C4-2B (cell line): ENCODE results near the gene HERC3.

Experiments
- ZFX ChIP-seq: fragments of 450-650 bp; IDR thresholded peaks from 2 replicates; pipeline ENCODE4 v1.6.1; 2017
- TF ChIP-seq, protein P1 (sequence below): fragments of 450-650 bp; conservative IDR thresholded peaks from 2 replicates; pipeline ENCODE4 v1.5.1; 2017; ENCODE audit warnings: mild to moderate bottlenecking

DNA sequence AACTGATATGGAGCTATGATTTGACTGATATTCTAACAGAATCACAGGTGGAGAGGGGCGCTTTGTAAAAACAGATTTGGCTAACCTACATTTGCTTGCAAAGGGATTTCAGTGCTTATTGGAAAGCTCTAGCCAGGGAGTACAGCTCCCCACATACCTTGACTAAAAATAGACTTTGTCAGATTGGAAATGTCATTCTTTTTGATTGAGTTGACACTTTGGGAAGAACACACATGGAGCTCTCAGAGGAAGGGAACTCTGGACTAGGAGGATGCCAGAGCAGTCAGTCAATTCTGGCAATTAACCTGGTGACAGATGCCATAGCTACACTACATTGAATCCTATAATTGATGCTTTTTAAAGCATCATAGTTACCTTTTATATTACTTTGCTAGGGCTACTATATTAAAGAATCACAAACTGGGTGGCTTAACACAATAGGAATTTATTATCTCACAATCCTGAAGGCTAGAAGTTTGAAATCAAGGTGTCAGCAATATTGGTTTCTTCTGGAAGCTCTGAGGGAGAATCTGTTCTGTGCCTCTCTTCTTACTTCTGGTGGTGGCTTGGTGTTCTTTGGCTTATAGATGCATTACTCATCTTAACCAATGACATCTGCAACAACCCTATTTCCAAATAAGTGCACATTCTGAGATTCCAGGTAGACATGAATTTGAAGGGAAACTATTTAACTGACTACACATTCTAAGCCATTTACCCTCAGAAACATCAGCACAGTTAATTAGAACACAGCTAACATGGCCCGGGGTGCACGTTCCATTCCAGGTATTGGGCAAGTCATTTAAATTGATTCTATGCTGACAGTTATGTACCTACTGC lies 8.4 kb upstream of the HERC3 start:
- TF ChIP-seq, protein P1, sequence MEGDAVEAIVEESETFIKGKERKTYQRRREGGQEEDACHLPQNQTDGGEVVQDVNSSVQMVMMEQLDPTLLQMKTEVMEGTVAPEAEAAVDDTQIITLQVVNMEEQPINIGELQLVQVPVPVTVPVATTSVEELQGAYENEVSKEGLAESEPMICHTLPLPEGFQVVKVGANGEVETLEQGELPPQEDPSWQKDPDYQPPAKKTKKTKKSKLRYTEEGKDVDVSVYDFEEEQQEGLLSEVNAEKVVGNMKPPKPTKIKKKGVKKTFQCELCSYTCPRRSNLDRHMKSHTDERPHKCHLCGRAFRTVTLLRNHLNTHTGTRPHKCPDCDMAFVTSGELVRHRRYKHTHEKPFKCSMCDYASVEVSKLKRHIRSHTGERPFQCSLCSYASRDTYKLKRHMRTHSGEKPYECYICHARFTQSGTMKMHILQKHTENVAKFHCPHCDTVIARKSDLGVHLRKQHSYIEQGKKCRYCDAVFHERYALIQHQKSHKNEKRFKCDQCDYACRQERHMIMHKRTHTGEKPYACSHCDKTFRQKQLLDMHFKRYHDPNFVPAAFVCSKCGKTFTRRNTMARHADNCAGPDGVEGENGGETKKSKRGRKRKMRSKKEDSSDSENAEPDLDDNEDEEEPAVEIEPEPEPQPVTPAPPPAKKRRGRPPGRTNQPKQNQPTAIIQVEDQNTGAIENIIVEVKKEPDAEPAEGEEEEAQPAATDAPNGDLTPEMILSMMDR, result no peak
- TF ChIP-seq ZFX, result no peak
